ENCODE data around the gene SNX15.

GRCh38 chr11:65014726-65015227 is 12.5 kb upstream of the SNX15 start:
- TF ChIP-seq CTCF (IDR thresholded peaks at IDR 0.05 in 8 of 11, conservative IDR thresholded peaks at IDR 0.05 in 3 of 11) (no peak), POLR2A (IDR thresholded peaks at IDR 0.05) (no peak), POLR2AphosphoS5 (IDR thresholded peaks at IDR 0.05) (no peak)
